Stomach (tissue), 9 donors: ENCODE results near the gene PKD2. TPM values are rescaled to one million over a fixed set of nuclear protein-coding genes. Genes with fewer than 3 reads are reported as not detected.
"Not testable (repeated sequence)": the region's sequence is repeated elsewhere in the genome, so short reads cannot be mapped to it uniquely, and the experiment has no call there.

Source experiments
- DNase-seq, 2 donors: peaks; one replicate each; pipeline versions ENCODE4 v3.0.0 to v3.0.0-alpha.2; 2013 to 2019
- H3K27ac ChIP-seq, 5 donors: fragments of 200-600 bp in 4 of 5; sonication (generic) in 4 of 5; one replicate each; pipeline ENCODE4 v1.5.1; 2013 to 2019; ENCODE audit warnings: mild to moderate bottlenecking in 1 of 5, moderate library complexity in 1 of 5
- H3K27me3 ChIP-seq, 3 donors: fragments of 200-600 bp; sonication (generic); one replicate each; pipeline ENCODE4 v1.5.1; 2017 to 2019; ENCODE audit warnings: mixed run types in 1 of 3
- H3K36me3 ChIP-seq, 4 donors: fragments of 200-600 bp; sonication (generic); 1 replicate in 3 of 4; 2 replicates in 1 of 4; pipeline ENCODE4 v1.5.1; 2016 to 2019
- H3K4me1 ChIP-seq, 4 donors: fragments of 200-600 bp; sonication (generic); one replicate each; pipeline ENCODE4 v1.5.1; 2016 to 2019
- H3K4me3 ChIP-seq, 4 donors: fragments of 200-600 bp; sonication (generic) in 3 of 4; one replicate each; pipeline ENCODE4 v1.5.1; 2016 to 2019; ENCODE audit warnings: mild to moderate bottlenecking in 1 of 4
- H3K9me3 ChIP-seq, 4 donors: fragments of 200-600 bp; sonication (generic); one replicate each; pipeline ENCODE4 v1.5.1; 2016 to 2019
- CTCF ChIP-seq, 7 experiments: fragments of 450-650 bp in 4 of 7; fragments of 200-600 bp in 3 of 7; sonication (generic) in 3 of 7; IDR thresholded peaks; one replicate each; pipeline ENCODE4 v1.5.1; 2016 to 2019; ENCODE audit warnings: antibody characterized with exemption in 7 of 7, control low read depth in 2 of 7, mild to moderate bottlenecking in 1 of 7
- EP300 ChIP-seq: sonication (generic); formaldehyde crosslinking; IDR thresholded peaks from one replicate; pipeline ENCODE4 v1.6.1; 2017; ENCODE audit warnings: antibody characterized with exemption
- POLR2A ChIP-seq, 4 donors: fragments of 450-650 bp; IDR thresholded peaks; one replicate each; pipeline ENCODE4 v1.6.1; 2016; ENCODE audit warnings: antibody characterized with exemption in 4 of 4, control low read depth in 2 of 4, mild to moderate bottlenecking in 1 of 4, moderate library complexity in 1 of 4
- POLR2AphosphoS5 ChIP-seq, 3 donors: sonication (generic); formaldehyde crosslinking; IDR thresholded peaks; one replicate each; pipeline ENCODE4 v1.6.1; 2016; ENCODE audit warnings: antibody characterized with exemption in 3 of 3
- WGBS, 5 donors: extraction: QIAGEN DNeasy Blood & Tissue Kit in 3 of 5; methylation state at CpG; one replicate each; pipeline versions ENCODE4 v1.1.5 to v1.1.7; 2013 to 2018; 5-methylcytosine and 5-hydroxymethylcytosine counted together
- intact Hi-C: fragments of 100-400 bp; cut with DNase I; formaldehyde crosslinking; loops from one replicate; pipeline ENCODE4 v1.15.1; 2023; ENCODE audit warnings: low total_unique reads
- polyA plus RNA-seq, 3 donors: library from polyadenylated mRNA; stranded (reverse); fragments of 200-250 nt; gene quantifications; one replicate each; pipeline ENCODE4 v1.2.3, GENCODE V29; 2013
- small RNA-seq, 4 donors: library from RNA; depleted of rRNA; stranded (forward); fragments of <200 nt; gene quantifications; one replicate each; pipeline ENCODE3, GENCODE V24; 2016
- total RNA-seq, 5 donors: library from RNA; depleted of rRNA; stranded (reverse); fragments of >200 nt; gene quantifications; one replicate each; pipeline versions ENCODE4 v1.1.0 to v1.2.3, GENCODE V29; 2014 to 2016
- donor health status: healthy with polysubstance abuse.
- donor health status: Bipolar disorder and iron deficiency.
- donor health status: healthy.

PKD2 gene
- total and polyA plus RNA-seq, 8 donors, result 4.0 to 209 (median 32.7) TPM

GRCh38 chr4:88112856-88113255, 105.4 kb downstream of the PKD2 start:
- no peaks in the 10 kb centered on the region for H3K27me3 ChIP-seq
- intact Hi-C loops, result no loop called here
- no peak overlapping the region for H3K4me3 ChIP-seq
- WGBS, 5 donors, result 89 to 94% (median 92%) methylated on average over 5 of the region's 5 CpGs
- no peak for DNase-seq
- peaks cover 7 to 45% (median 14%) of the 10 kb centered on the region in 4 donors for H3K4me1 ChIP-seq
- no peaks in the 10 kb centered on the region for H3K36me3 ChIP-seq
- TF ChIP-seq CTCF (IDR thresholded peaks at IDR 0.05), result no peak
- TF ChIP-seq EP300, result no peak
- TF ChIP-seq POLR2AphosphoS5 (IDR thresholded peaks at IDR 0.05), result no peak
- no peak for TF ChIP-seq POLR2A (IDR thresholded peaks at IDR 0.05)
- no peaks in the 10 kb centered on the region for H3K9me3 ChIP-seq
- H3K27ac ChIP-seq, result no peak overlapping the region

- Histone ChIP-seq H3K4me1 (peaks cover 0 to 18% (median 3%) of the 10 kb centered on the region in 4 donors), H3K36me3 (peaks cover 0 to 11% (median 2%) of the 10 kb centered on the region in 4 donors), H3K4me3 (no peak overlapping the region), H3K27ac (no peak overlapping the region), H3K9me3 (peaks cover 8 to 18% (median 18%) of the 10 kb centered on the region in 4 donors), H3K27me3 (no peaks in the 10 kb centered on the region)
- TF ChIP-seq POLR2AphosphoS5 (IDR thresholded peaks at IDR 0.05), result no peak
- no peak for TF ChIP-seq CTCF (IDR thresholded peaks at IDR 0.05)
- TF ChIP-seq POLR2A (IDR thresholded peaks at IDR 0.05), result no peak
- TF ChIP-seq EP300, result no peak
- intact Hi-C loops, result no loop called here
- DNase-seq, result no peak
- WGBS, 5 donors, result 76 to 91% (median 78%) methylated on average over 5 of the region's 5 CpGs
Observed at GRCh38 chr4:88115587-88115986, 108.2 kb downstream of the PKD2 start.

GRCh38 chr4:88119943-88120342, 112.5 kb downstream of the PKD2 start:
- Histone ChIP-seq H3K9me3 (peaks cover 8 to 19% (median 18%) of the 10 kb centered on the region in 4 donors), H3K4me3 (no peak overlapping the region), H3K4me1 (no peaks in the 10 kb centered on the region), H3K27ac (no peak overlapping the region), H3K27me3 (no peaks in the 10 kb centered on the region), H3K36me3 (peaks cover 0 to 11% (median 2%) of the 10 kb centered on the region in 4 donors)
- no peak for DNase-seq
- intact Hi-C loops, result no loop called here
- TF ChIP-seq POLR2A (IDR thresholded peaks at IDR 0.05) (no peak), CTCF (IDR thresholded peaks at IDR 0.05) (no peak), EP300 (no peak), POLR2AphosphoS5 (IDR thresholded peaks at IDR 0.05) (no peak)
- WGBS, 5 donors, result 76 to 88% (median 85%) methylated on average over 2 of the region's 2 CpGs

- H3K4me1 ChIP-seq, DNase-seq, intact Hi-C loops, H3K4me3 ChIP-seq, H3K27ac ChIP-seq, H3K27me3 ChIP-seq: not testable (repeated sequence)
- Histone ChIP-seq H3K36me3 (peaks cover 0 to 11% (median 2%) of the 10 kb centered on the region in 4 donors), H3K9me3 (peaks cover 8 to 19% (median 18%) of the 10 kb centered on the region in 4 donors)
- WGBS, 5 donors, result 69 to 83% (median 74%) methylated on average over 3 to 5 of the region's 5 CpGs
Observed at GRCh38 chr4:88122260-88122659, 114.8 kb downstream of the PKD2 start.

Small RNA genes lying within 50 kb of the gene (small RNA-seq; reads per million reads assigned to genes)
- gene RNU1-36P, result 0 reads per million in 4 donors

Other genes with a start within 250 kb of the PKD2 start
- gene IBSP, start 208.1 kb upstream of the PKD2 start, total RNA-seq, result not detected
- gene IBSP, start 208.1 kb upstream of the PKD2 start, polyA plus RNA-seq, result not detected
- not detected for gene MEPE, start 174.7 kb upstream of the PKD2 start, total RNA-seq
- not detected for gene MEPE, start 174.7 kb upstream of the PKD2 start, polyA plus RNA-seq
- gene SPP1, start 31.9 kb upstream of the PKD2 start, total RNA-seq, result 10 to 100 TPM in 3 of 5 donors, 1 to 10 TPM in 2; 3.5 to 14.3 (median 12.7) TPM
- 10 to 100 TPM in 1 of 3 donors, 1 to 10 TPM in 2; 2.3 to 80.8 (median 4.3) TPM for gene SPP1, start 31.9 kb upstream of the PKD2 start, polyA plus RNA-seq
- gene ABCG2, start 151.0 kb downstream of the PKD2 start, total RNA-seq, result 10 to 100 TPM in 1 of 5 donors, 1 to 10 TPM in 2, not detected in 2; 1.3 to 17.8 (median 6.4) TPM
- under 1 TPM; 0.25 to 0.61 (median 0.55) TPM for gene ABCG2, start 151.0 kb downstream of the PKD2 start, polyA plus RNA-seq